ENCODE measurements around the gene SFT2D3.

SFT2D3 gene

DNA sequence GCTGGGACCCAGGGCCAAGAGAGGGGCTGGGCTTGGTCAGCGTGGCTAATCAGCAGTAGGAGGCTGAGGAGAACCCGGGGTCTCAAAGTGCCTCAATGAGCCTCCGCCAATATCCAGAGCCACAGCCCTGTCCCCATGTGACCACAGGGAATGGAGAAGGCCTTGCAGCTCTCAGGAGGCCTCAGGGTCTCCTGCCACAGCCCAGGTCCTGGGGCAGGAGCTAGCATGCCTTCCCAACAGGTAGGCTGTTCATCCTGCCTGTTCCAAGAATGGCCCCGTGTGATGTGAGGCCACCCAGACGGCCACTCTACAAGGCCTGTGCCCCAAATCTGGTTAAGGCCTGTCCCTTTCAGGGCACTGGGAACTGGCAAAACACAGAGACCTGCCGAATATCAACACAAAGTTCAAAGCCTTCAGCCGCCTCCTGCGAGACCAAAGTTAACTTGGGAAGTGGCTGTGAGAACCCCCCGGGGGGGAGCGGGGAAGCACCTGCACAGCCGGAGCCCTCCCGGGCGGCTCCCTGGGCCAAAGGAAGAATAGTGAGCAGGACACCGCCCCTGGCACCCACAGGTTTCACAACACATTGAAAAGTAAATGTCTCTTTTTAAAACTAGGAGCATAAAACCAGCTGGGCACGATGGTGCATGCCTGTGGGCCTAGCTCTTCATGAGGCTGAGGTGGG lies 21.5 kb upstream of the SFT2D3 start:
- H3K27me3 ChIP-seq (ENCODE audit: control insufficient read depth, insufficient read depth, low read length) = no peaks in the 10 kb centered on the region
- H3K4me1 ChIP-seq = peaks cover 6% of the 10 kb centered on the region
- H3K27ac ChIP-seq = no peak overlapping the region
- no peak overlapping the region for H2AFZ ChIP-seq
- no peaks in the 10 kb centered on the region for H3K36me3 ChIP-seq (ENCODE audit: control insufficient read depth, insufficient read depth, low read length)
- no peaks in the 10 kb centered on the region for H3K9me3 ChIP-seq (ENCODE audit: control insufficient read depth, low read length)
- TF ChIP-seq, protein P1, sequence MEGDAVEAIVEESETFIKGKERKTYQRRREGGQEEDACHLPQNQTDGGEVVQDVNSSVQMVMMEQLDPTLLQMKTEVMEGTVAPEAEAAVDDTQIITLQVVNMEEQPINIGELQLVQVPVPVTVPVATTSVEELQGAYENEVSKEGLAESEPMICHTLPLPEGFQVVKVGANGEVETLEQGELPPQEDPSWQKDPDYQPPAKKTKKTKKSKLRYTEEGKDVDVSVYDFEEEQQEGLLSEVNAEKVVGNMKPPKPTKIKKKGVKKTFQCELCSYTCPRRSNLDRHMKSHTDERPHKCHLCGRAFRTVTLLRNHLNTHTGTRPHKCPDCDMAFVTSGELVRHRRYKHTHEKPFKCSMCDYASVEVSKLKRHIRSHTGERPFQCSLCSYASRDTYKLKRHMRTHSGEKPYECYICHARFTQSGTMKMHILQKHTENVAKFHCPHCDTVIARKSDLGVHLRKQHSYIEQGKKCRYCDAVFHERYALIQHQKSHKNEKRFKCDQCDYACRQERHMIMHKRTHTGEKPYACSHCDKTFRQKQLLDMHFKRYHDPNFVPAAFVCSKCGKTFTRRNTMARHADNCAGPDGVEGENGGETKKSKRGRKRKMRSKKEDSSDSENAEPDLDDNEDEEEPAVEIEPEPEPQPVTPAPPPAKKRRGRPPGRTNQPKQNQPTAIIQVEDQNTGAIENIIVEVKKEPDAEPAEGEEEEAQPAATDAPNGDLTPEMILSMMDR (IDR thresholded peaks at IDR 0.05) = no peak
- H3K9ac ChIP-seq = no peak overlapping the region
- H3K4me3 ChIP-seq (ENCODE audit: low read depth, low read length) = no peak overlapping the region
- no peaks in the 10 kb centered on the region for H3K79me2 ChIP-seq
- H3K4me2 ChIP-seq (ENCODE audit: low read length) = no peak overlapping the region

DNA sequence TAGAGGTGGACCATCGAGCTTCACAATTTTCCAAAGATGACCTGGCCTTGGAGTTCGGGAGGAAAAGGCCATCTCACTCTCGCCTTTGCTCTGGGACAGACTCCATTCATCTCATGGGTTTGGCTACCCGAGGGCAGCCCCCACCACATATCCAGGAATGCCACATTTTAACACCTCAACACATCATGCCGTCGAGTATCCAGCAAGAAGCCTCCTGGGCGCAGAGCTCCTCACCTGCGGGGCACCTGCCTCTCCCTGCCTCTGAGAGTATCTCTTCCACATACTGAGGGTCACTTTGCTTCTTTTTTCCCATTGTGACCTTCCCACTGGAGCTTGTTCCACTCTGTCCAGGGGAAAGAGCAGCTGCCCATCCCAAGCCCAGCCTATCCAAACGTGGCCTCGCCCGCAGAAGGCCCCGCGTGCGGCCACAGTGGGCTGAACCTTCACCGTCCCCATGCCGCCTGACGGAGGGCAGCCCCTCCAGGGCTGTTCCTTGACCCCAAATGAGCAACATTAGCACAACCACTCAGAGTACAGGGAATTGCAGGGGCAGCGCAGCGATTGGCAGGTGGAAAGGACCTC lies 20.5 kb upstream of the SFT2D3 start:
- no peak overlapping the region for H3K9ac ChIP-seq
- no peaks in the 10 kb centered on the region for H3K9me3 ChIP-seq (ENCODE audit: control insufficient read depth, low read length)
- H3K4me3 ChIP-seq (ENCODE audit: low read depth, low read length) = no peak overlapping the region
- no peaks in the 10 kb centered on the region for H3K27me3 ChIP-seq (ENCODE audit: control insufficient read depth, insufficient read depth, low read length)
- no peaks in the 10 kb centered on the region for H3K79me2 ChIP-seq
- H2AFZ ChIP-seq = no peak overlapping the region
- H3K27ac ChIP-seq = no peak overlapping the region
- H3K36me3 ChIP-seq (ENCODE audit: control insufficient read depth, insufficient read depth, low read length) = no peaks in the 10 kb centered on the region
- TF ChIP-seq, protein P1 (IDR thresholded peaks at IDR 0.05) = no peak
- H3K4me2 ChIP-seq (ENCODE audit: low read length) = no peak overlapping the region
- peaks cover 3% of the 10 kb centered on the region for H3K4me1 ChIP-seq

- Histone ChIP-seq H3K4me2 (ENCODE audit: low read length) (no peak overlapping the region), H3K4me3 (ENCODE audit: low read depth, low read length) (no peak overlapping the region), H3K4me1 (no peaks in the 10 kb centered on the region), H3K27me3 (ENCODE audit: control insufficient read depth, insufficient read depth, low read length) (no peaks in the 10 kb centered on the region), H3K9me3 (ENCODE audit: control insufficient read depth, low read length) (no peaks in the 10 kb centered on the region), H3K9ac (no peak overlapping the region), H3K27ac (no peak overlapping the region), H3K79me2 (no peaks in the 10 kb centered on the region), H2AFZ (peak overlapping the region; percentile 38), H3K36me3 (ENCODE audit: control insufficient read depth, insufficient read depth, low read length) (no peaks in the 10 kb centered on the region)
- TF ChIP-seq, protein P1 (IDR thresholded peaks at IDR 0.05) = no peak
Observed at GRCh38 chr2:127681288-127681804, 20.0 kb upstream of the SFT2D3 start.

GRCh38 chr2:127681976-127682857 lies 19.1 kb upstream of the SFT2D3 start:
- Histone ChIP-seq H3K27me3 (ENCODE audit: control insufficient read depth, insufficient read depth, low read length) (no peaks in the 10 kb centered on the region), H2AFZ (no peak overlapping the region), H3K27ac (no peak overlapping the region), H3K9ac (no peak overlapping the region), H3K4me3 (ENCODE audit: low read depth, low read length) (no peak overlapping the region), H3K9me3 (ENCODE audit: control insufficient read depth, low read length) (no peaks in the 10 kb centered on the region), H3K4me2 (ENCODE audit: low read length) (no peak overlapping the region), H3K4me1 (no peaks in the 10 kb centered on the region), H3K36me3 (ENCODE audit: control insufficient read depth, insufficient read depth, low read length) (no peaks in the 10 kb centered on the region), H3K79me2 (no peaks in the 10 kb centered on the region)
- TF ChIP-seq, protein P1 (IDR thresholded peaks at IDR 0.05) = no peak

Data from parathyroid adenoma (tissue), 2 donors.